Activated T-helper 1 cell treated with Interleukin-2 at 50 U/mL for 16 hours (primary cell): ENCODE data around the gene GALNT14.

Experiments
- DNase-seq: peaks from one replicate; pipeline ENCODE4 v3.0.0-alpha.2; 2020; ENCODE audit warnings: low read depth

The GALNT14 gene

DNA sequence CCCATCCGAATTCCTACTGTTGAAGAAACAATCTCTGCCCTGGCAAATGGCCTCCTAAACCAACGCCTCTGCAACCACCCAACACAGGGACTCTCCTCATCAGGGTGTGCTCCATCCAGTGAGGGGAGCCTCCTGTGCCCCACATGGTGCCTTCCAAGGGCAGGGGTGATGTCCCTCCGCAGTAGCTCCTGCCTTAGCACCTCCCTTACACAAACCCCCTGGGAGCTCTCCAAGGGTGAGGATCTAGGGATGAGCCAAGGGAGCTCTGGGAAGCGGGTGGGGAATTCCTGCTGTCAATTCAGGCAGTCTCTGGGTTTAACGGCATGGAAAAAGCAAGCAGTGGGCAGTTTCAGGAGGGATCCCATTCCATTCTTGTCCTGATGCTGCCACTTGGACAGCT, 3.8 kb downstream of the GALNT14 start:
- DNase-seq, result no peak

GRCh38 chr2:31132786-31133185, 5.5 kb downstream of the GALNT14 start:
- no peak for DNase-seq

DNA sequence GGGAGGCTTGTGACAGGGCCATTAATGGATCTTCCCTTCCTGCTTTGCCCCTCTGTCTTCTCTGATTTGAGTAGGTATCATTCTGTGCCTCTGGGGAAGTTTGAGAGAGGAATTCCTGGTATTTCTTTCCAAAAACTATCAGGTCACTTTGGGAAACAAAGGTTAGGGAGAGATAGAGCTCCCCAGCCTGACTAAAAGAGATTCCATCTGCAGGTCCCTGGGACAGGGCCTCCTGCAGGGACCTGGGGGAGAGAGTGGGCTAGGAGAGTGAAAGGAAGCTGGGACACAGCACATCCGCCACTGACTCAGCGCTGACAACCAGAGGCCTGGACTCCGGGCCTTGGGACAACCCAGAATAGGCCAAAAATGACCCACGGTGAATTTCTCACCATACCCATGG, 6.4 kb downstream of the GALNT14 start:
- DNase-seq, result no peak

DNA sequence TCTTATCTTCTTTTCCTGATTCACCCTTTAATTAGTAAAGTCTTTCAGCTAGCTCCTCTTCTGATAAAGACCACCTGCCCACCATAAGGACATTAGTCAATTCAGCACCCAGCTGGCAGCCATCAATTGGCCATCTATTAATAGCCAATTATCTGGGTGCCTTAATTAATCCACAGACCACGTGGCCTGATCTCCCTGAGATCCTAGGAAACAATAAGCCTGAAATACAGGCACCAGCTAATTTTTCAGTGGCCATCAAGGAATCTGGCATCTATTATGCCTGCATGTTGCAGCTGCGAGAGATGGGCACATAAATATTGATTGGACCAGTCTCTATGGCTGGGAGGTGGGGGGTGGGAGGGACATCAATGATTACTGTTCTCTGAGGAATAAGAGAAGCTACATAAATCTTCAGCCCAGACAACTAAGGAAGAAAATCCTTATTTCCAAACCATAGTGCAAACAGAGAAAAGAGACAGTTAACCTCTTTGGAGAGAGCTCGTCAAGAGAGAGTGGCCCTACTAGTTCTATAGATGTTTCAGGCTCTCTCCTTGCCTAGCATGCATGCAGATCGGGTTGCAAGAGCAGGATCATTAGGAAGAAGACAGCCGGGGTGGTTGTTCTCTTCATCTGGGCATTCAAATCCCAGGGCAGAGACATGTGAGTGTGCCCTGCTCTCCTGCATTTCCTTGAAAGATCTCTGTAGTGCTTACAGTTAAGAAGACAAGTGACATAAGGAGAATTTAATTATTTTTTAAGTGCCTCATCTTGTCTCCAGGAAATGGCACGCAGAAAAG, 8.7 kb downstream of the GALNT14 start:
- no peak for DNase-seq

- DNase-seq, result no peak
These were observed 10.3 kb downstream of the GALNT14 start for GRCh38 chr2:31127931-31128330.

DNA sequence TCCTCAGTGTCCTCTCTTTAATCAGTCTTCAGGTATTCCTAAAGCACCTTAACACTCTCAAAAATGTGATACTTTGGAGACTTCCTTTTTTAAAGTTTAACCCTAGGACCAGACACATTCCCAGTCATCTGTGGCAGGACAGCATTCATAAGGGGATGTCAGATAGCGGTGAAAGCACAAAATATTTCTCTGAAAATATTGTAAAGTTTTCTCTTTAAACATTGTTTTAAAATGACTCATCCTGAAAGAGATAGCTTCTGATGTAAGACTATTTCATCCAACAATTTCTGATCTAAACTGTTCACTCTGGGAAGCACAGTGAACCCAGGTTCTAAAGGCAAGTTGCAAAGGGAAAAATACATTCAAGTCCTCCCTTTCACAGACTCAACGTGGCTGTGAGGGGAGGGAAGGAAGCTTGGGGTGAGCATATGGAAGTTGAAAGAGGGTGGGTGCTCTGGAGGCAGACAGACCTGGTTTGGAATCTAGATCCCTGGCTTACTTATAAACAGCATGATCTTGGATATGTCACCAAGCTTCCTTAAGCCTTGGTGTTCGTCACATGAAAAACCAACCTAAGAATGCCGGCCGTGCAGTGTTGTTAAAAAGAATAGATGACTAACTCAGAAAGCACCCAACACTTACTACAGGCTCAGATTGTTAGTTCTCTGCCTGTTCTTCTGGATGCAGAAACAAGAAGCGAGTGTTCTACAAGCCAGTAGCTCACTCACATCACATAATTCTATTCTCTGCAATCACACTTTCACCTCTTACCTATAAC, 12.1 kb downstream of the GALNT14 start:
- no peak for DNase-seq

DNA sequence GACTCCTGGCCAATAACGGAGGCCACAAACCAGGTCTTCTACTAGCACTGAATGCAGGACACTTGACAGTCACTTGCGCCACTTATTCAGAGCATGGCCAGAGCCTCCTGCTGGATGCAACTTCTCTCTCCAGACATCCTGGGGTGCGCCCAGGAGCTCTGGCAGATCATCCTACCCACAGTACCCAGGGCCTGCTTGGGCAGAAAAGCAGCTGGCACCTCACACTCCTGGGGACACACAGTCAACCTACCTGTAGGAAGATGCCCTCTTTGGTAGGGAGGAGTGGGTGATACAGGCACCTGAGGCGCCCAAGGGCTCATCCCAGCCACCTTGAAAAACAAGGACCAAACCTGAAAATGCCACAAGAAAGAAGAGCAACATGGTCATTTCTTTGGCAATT, 13.3 kb downstream of the GALNT14 start:
- no peak for DNase-seq

DNA sequence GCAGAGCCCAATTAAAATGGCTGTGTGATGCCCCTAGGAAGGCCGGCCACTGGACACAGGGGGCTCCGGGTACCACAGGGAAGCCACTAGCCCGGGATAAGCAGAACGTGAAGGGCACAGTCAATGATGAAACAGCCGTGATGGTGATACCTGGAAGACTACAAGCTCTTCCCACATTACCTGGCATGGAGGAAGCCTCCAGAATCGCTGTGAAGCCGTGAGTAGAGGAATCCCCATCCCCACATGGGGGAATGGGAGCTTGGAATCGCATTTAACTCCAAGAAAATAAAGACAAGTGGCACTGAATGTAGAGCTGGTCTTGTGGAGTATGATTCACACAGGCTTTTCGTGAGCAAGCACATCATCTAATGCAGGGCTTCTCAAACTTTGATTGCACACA, 16.1 kb downstream of the GALNT14 start:
- DNase-seq, result no peak

GRCh38 chr2:31113765-31114164, 24.5 kb downstream of the GALNT14 start:
- DNase-seq, result no peak

GRCh38 chr2:31112544-31112943, 25.7 kb downstream of the GALNT14 start:
- no peak for DNase-seq

DNA sequence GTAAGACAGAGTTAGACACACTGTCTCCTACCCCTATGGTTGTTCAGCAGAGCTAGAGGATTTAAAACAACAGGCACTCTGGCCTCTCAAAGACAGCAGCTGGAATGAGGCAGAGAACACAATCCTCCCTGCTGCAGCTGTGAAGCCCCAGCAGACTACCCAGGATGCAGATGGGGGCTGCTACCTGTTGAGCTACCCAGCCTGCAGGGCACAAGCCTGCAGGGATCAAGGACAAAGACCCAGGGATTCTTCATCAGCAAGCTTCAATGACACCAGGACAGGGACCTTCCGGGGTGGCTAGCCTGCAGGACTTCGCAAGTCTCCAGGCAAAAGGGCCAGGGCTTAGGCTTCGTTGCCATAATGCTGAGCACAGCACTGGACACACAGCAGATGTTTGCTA, 27.2 kb downstream of the GALNT14 start:
- no peak for DNase-seq

DNA sequence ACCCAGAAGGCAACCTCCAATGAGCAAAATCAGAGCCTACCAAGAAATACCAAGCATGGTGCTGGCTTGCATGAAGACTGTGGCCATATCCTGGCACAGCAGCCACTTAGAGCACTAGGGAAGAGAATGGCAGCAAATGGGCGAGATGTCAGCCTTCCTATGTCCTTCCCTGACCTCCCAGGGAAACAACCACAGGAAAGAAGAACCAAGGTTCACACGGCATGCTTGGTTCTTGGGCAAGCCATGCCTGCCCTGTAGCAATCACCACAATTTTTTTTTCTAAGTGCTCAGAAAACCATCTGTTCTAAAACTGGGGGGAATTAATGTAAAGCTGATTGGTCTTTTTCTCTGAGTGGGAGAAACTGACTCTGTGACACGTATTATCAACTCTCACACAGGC, 27.8 kb downstream of the GALNT14 start:
- DNase-seq, result no peak

GRCh38 chr2:31109633-31110192, 28.5 kb downstream of the GALNT14 start:
- no peak for DNase-seq

- DNase-seq, result no peak
These were observed 29.5 kb downstream of the GALNT14 start for GRCh38 chr2:31108561-31109286.

DNA sequence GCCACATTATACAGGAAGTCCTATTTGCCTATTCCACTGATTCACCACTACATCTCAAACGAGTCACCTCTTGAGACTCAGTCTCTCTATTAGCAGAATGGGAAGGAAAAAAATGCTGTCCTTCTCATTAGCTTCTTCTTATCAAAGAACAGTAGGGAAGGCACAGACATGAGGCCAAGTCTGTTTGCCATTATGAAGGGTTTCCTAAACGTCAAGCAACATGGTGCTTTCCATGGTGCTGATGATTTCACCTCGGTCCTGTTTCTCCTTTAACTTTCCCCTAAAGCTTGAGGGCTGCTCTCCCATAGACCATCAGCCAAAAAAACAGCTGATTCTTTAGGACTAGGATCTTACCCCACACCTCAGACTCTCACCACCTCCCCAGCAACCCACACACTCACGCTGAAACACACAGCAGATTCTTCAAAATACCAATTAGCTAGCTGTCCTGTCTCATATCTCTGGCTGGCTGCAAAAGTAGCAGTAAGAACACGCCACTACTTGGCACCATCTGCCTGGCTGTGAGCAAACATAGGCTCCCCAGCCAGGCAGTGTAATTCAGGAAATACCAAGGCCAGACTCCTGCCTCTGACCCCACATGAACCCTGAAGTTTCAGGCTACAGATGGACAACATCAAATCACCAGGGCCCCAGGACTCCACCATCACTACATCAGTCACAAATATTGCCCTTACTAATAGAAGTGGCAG, 30.5 kb downstream of the GALNT14 start:
- DNase-seq, result no peak

DNA sequence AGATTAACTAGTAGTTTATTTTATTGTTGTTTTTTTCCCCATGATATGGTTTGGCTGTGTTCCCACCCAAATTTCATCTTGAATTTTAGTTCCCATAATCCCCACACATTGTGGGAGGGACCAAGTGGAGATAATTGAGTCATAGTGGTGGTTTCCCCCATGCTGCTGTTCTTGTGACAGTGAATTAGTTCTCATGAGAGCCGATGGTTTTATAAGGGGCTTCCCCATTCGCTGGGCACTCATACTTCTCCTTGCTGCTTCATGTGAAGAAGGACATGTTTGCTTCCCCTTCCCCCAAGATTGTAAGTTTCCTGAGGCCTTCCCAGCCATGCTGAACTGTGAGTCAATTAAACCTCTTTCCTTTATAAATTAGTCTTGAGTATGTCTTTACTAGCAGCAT, 36.5 kb downstream of the GALNT14 start:
- no peak for DNase-seq

DNA sequence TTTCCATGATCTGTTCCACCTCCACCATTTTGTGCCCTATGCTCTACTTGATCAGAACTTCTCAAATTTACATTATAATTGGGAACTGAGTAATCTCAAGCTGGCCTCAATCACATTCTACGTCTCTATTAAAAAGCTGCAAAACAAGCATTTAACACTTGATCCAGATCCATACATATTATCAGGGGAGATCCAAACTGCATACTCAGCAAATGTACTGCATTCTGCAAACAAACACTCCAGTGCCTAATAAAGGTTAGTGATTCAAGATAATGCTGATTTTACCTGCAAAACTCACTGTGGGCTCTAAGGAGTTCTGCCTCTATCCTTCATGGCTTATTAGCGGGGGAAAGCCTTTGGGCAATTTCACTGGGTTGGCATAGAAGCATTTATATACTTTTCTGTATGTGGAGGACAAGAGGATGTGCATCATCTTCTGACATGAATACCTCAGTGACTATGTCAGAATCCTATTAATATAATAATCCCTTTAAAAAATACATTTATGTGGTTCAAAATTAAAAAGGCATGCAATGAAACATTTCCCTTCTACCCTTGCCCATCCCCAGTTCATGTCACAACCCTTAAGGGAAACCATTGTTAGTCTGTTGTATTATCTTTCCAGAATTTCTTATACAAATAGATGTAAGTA, 40.2 kb downstream of the GALNT14 start:
- no peak for DNase-seq

- no peak for DNase-seq
These were observed 48.1 kb downstream of the GALNT14 start for GRCh38 chr2:31090188-31090587.

DNA sequence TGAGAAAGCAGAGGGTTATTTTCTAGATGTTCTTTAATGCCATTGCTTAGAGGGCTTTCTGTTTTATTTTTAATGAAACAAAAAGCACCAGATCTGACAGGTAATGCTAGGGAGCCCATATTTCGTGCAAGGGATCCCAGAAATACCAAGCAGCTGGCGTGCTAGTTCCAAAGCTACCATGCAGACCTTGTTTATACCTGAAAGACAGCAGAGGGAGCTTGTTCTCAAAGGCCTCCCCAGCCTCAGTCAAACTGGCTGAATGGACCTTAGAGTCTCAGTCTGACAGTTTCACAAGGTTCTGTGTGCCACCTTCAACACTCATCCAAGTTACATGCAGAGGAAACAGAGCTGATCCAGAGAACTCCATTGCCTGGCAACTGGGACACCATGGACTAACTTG, 48.6 kb downstream of the GALNT14 start:
- no peak for DNase-seq

DNA sequence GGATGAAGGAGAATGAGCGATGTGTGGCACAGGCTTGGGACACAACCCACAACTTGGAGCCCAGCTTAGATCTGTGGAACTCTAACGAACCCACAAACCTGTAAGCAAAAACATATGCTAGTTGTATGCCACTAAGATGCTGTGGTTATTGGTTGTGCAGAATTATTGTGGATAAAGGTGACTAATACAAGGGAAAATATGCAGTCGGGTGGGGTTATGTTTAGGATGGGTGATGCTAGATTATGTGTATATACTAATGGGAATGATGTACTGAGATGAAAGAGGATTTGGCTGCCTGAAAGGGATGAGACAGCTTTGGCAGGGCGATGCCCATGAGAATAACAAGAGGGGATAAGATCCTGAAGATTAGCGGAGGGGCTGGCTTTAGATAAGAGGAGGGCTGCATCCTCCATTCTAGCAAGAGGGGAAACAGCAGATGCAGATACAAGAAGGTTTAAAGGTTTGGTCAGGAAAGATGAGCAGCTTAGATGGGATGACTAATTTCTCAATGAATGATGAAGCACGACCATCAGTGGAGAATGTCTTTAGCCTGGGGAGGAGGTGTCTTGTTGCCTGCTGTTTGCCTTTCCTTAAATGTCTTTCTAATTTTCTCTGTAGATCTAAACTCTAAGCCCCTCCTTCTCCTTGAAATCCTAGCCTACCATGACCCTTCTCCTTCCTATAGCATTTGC, 49.6 kb downstream of the GALNT14 start:
- DNase-seq, result no peak

GRCh38 chr2:31087491-31087890, 50.7 kb downstream of the GALNT14 start:
- no peak for DNase-seq
